Astrocyte of the cerebellum (primary cell): ENCODE data around the gene DNAJC5G.

ENCODE experiments used
- DNase-seq: peaks from one replicate; pipeline ENCODE4 v3.0.0-alpha.2; 2011; ENCODE audit warnings: low read depth
- H3K4me3 ChIP-seq: 2 replicates; pipeline ENCODE4 v1.5.1; 2011; ENCODE audit warnings: mild to moderate bottlenecking, low read depth, low read length, moderate library complexity
- CTCF ChIP-seq: IDR thresholded peaks from 2 replicates; pipeline ENCODE4 v1.5.1; 2012; ENCODE audit warnings: low read length, low read depth, moderate library complexity, mild to moderate bottlenecking; ENCODE audit errors: missing control alignments
- in situ Hi-C: cut with HindIII; loops from 2 replicates; pipeline ENCODE4 v1.10.0; 2017; ENCODE audit warnings: low sequenced_read_pairs

The DNAJC5G gene

GRCh38 chr2:27261241-27261925 lies 13.8 kb upstream of the DNAJC5G start:
- DNase-seq: no peak
- in situ Hi-C loops: no loop called here
- no peak for TF ChIP-seq CTCF
- H3K4me3 ChIP-seq: no peak overlapping the region

- no peak overlapping the region for H3K4me3 ChIP-seq
- TF ChIP-seq CTCF: no peak
- in situ Hi-C loops: no loop called here
- no peak for DNase-seq
Observed at GRCh38 chr2:27261926-27262298, 13.3 kb upstream of the DNAJC5G start.

- in situ Hi-C loops: no loop called here
- H3K4me3 ChIP-seq: peak within 1 kb of the TSS; percentile 30
- no peak for TF ChIP-seq CTCF
- no peak for DNase-seq
Observed at GRCh38 chr2:27262379-27263286, 12.6 kb upstream of the DNAJC5G start, which contains the start of gene SLC30A3. Gene SLC30A3 (minus strand): TSS chr2:27263047. CDS start chr2:27262906, 141 bp downstream.

- no peak for TF ChIP-seq CTCF
- peak overlapping the region; percentile 30 for H3K4me3 ChIP-seq
- no peak for DNase-seq
- in situ Hi-C loops: no loop called here
Observed at GRCh38 chr2:27263287-27264252, 11.7 kb upstream of the DNAJC5G start.

GRCh38 chr2:27264253-27264752 lies 10.9 kb upstream of the DNAJC5G start:
- H3K4me3 ChIP-seq: no peak overlapping the region
- no peak for DNase-seq
- in situ Hi-C loops: no loop called here
- TF ChIP-seq CTCF: no peak
